Bronchial epithelial cell (primary cell): Measurements from ENCODE around the gene SP7. TPM values are rescaled to one million over a fixed set of nuclear protein-coding genes. Genes with fewer than 3 reads are reported as not detected.

Source experiments
- DNase-seq: peaks from one replicate; pipeline ENCODE4 v3.0.0-alpha.2; 2010; ENCODE audit warnings: low read depth
- FAIRE-seq: peaks from 2 replicates; lab custom pipeline; 2011; peaks lifted over from hg19 to GRCh38; lab: Jason Lieb, UNC
- H3K27me3 ChIP-seq: 2 replicates; pipeline ENCODE4 v1.5.1; 2011; ENCODE audit warnings: low read length; ENCODE audit not compliant: control insufficient read depth, insufficient read depth
- H3K36me3 ChIP-seq: 2 replicates; pipeline ENCODE4 v1.5.1; 2011; ENCODE audit warnings: low read length; ENCODE audit not compliant: control insufficient read depth, insufficient read depth
- H3K4me3 ChIP-seq: 2 replicates; pipeline ENCODE4 v1.5.1; 2011; ENCODE audit warnings: mild to moderate bottlenecking, low read depth, low read length, control low read depth
- CTCF ChIP-seq: IDR thresholded peaks from 2 replicates; pipeline ENCODE4 v1.5.1; 2011; ENCODE audit warnings: mild to moderate bottlenecking, moderate library complexity, low read length, control low read depth, inconsistent platforms; ENCODE audit not compliant: insufficient read depth, severe bottlenecking
- total RNA-seq: library from RNA; depleted of rRNA; stranded (reverse); fragments of >200 nt; gene quantifications from 2 replicates; pipeline ENCODE4 v1.2.1, GENCODE V29; 2014

SP7 gene
- total RNA-seq, 1 donor from 2014 or later, result not detected

- peak; percentile 13 for TF ChIP-seq CTCF
- FAIRE-seq (no peak), DNase-seq (no peak)
- H3K36me3 ChIP-seq, result no peaks in the 10 kb centered on the region
- H3K4me3 ChIP-seq, result no peak overlapping the region
- peaks cover 6% of the 10 kb centered on the region for H3K27me3 ChIP-seq
Measured at GRCh38 chr12:53327435-53328042, 8.6 kb downstream of the SP7 start.

GRCh38 chr12:53326460-53327185 is 9.5 kb downstream of the SP7 start:
- DNase-seq, result no peak
- peaks cover 6% of the 10 kb centered on the region for H3K27me3 ChIP-seq
- no peak for FAIRE-seq
- H3K36me3 ChIP-seq, result no peaks in the 10 kb centered on the region
- no peak for TF ChIP-seq CTCF
- no peak overlapping the region for H3K4me3 ChIP-seq

GRCh38 chr12:53325511-53326061 is 10.6 kb downstream of the SP7 start:
- FAIRE-seq, result no peak
- no peak for DNase-seq
- Histone ChIP-seq H3K36me3 (no peaks in the 10 kb centered on the region), H3K27me3 (peaks cover 6% of the 10 kb centered on the region), H3K4me3 (peak overlapping the region; percentile 50)
- no peak for TF ChIP-seq CTCF

- Histone ChIP-seq H3K27me3 (peaks cover 6% of the 10 kb centered on the region), H3K36me3 (no peaks in the 10 kb centered on the region), H3K4me3 (peak overlapping the region; percentile 50)
- TF ChIP-seq CTCF, result peak; percentile 84
- no peak for FAIRE-seq
- peak; percentile 73 for DNase-seq
Measured at GRCh38 chr12:53324779-53325510, 11.2 kb downstream of the SP7 start.

- Histone ChIP-seq H3K36me3 (no peaks in the 10 kb centered on the region), H3K27me3 (peaks cover 6% of the 10 kb centered on the region), H3K4me3 (peak overlapping the region; percentile 50)
- FAIRE-seq, result no peak
- DNase-seq, result peak; percentile 7
- no peak for TF ChIP-seq CTCF
Measured at GRCh38 chr12:53324113-53324778, 11.9 kb downstream of the SP7 start.
